HCT116 (cell line): Measurements from ENCODE around the gene PRR4. TPM values are rescaled to one million over a fixed set of nuclear protein-coding genes. Genes with fewer than 3 reads are reported as not detected.

Experiments
- ATAC-seq: fragments of 200-7000 bp; cut with Tn5 transposase; 2 replicates; pipeline ENCODE4 v1.9.1; 2020; ENCODE audit warnings: mild to moderate bottlenecking, moderate library complexity
- BruUV-seq: library from RNA; stranded (reverse); fragments of 400-500 nt; replicated peaks from 2 replicates; lab custom pipeline; 2021; lab: Mats Ljungman, UMichigan
- CTCF ChIA-PET: fragments of 300-600 bp; sonication (Branson Sonifier 250); formaldehyde crosslinking; loops from one replicate; lab custom pipeline; 2021; ENCODE audit warnings: antibody characterized with exemption; lab: Charles Lee
- POLR2A ChIA-PET: fragments of 300-600, 350-600 bp; sonication (Branson Sonifier 250); formaldehyde crosslinking; loops from one replicate; lab custom pipeline; 2021; ENCODE audit warnings: antibody characterized with exemption; lab: Charles Lee
- RAD21 ChIA-PET, 2 experiments: fragments of 300-600 bp; sonication (Branson Sonifier 250); formaldehyde crosslinking; loops; one replicate each; lab custom pipeline; 2023; ENCODE audit warnings: low total read pairs in 2 of 2; ENCODE audit not compliant: uncharacterized antibody in 2 of 2, unreplicated experiment in 2 of 2, low non-redundant PET in 1 of 2; lab: Charles Lee
- DNase-seq: peaks from one replicate; pipeline ENCODE4 v3.0.0-alpha.2; 2010; ENCODE audit warnings: low read depth, low spot score
- H2AFZ ChIP-seq: fragments of 200-600 bp; shearing (Covaris generic), sonication (generic); 2 replicates; pipeline ENCODE4 v1.6.1; 2017; ENCODE audit warnings: low read depth, mixed run types, mixed read lengths, antibody characterized with exemption, low read length; ENCODE audit not compliant: poor library complexity, severe bottlenecking
- H3K27ac ChIP-seq: 2 replicates; pipeline ENCODE4 v1.5.1; 2012; ENCODE audit warnings: low read depth, low read length
- H3K27me3 ChIP-seq: fragments of 200-600 bp; sonication (generic); 2 replicates; pipeline ENCODE4 v1.6.1; 2016; ENCODE audit warnings: mixed run types, low read length, mixed read lengths; ENCODE audit not compliant: insufficient read depth
- H3K36me3 ChIP-seq, 2 experiments: fragments of 200-500 bp in 1 of 2; fragments of 200-600 bp in 1 of 2; sonication (Bioruptor generic) in 1 of 2; sonication (generic) in 1 of 2; 2 replicates each; pipeline versions ENCODE4 v1.5.1 to v1.6.1; 2014 to 2016; ENCODE audit warnings: low read length in 2 of 2, inconsistent platforms in 1 of 2, mixed read lengths in 1 of 2, mixed run types in 1 of 2; ENCODE audit not compliant: insufficient read depth in 2 of 2, control insufficient read depth in 1 of 2
- H3K4me1 ChIP-seq, 2 experiments: fragments of 200-600 bp in 1 of 2; sonication (generic) in 1 of 2; 2 replicates each; pipeline versions ENCODE4 v1.5.1 to v1.6.1; 2012 to 2017; ENCODE audit warnings: low read length in 2 of 2, inconsistent platforms in 1 of 2, mild to moderate bottlenecking in 1 of 2, mixed read lengths in 1 of 2, mixed run types in 1 of 2, moderate library complexity in 1 of 2; ENCODE audit not compliant: insufficient read depth in 2 of 2, control insufficient read depth in 1 of 2
- H3K4me2 ChIP-seq: fragments of 200-600 bp; sonication (generic); 2 replicates; pipeline ENCODE4 v1.6.1; 2017; ENCODE audit warnings: mixed run types, low read length, mixed read lengths
- H3K4me3 ChIP-seq, 2 experiments: fragments of 200-600 bp in 1 of 2; sonication (generic) in 1 of 2; replicated peaks in 1 of 2; 2 replicates each; pipeline ENCODE4 v1.5.1; 2011 to 2016; ENCODE audit warnings: low read length in 2 of 2, control low read depth in 1 of 2, low read depth in 1 of 2, mild to moderate bottlenecking in 1 of 2, mixed read lengths in 1 of 2, mixed run types in 1 of 2
- H3K79me2 ChIP-seq: fragments of 200-600 bp; sonication (generic); 2 replicates; pipeline ENCODE4 v1.6.1; 2017; ENCODE audit warnings: mild to moderate bottlenecking, mixed run types, low read length, moderate library complexity, mixed read lengths; ENCODE audit not compliant: insufficient read depth
- H3K9ac ChIP-seq: fragments of 200-600 bp; sonication (generic); 2 replicates; pipeline ENCODE4 v1.6.1; 2016; ENCODE audit warnings: low read length, mixed read lengths
- H3K9me2 ChIP-seq: fragments of 200-600 bp; sonication (generic), shearing (Covaris generic); 2 replicates; pipeline ENCODE4 v1.6.1; 2017; ENCODE audit warnings: mixed run types, mild to moderate bottlenecking, moderate library complexity; ENCODE audit not compliant: insufficient read depth
- H3K9me3 ChIP-seq, 2 experiments: fragments of 200-500 bp in 1 of 2; fragments of 200-600 bp in 1 of 2; sonication (Bioruptor generic) in 1 of 2; sonication (generic) in 1 of 2; 2 replicates each; pipeline ENCODE4 v1.6.1; 2014 to 2017; ENCODE audit warnings: low read length in 2 of 2, mixed read lengths in 2 of 2, inconsistent platforms in 1 of 2, low read depth in 1 of 2, mild to moderate bottlenecking in 1 of 2, mixed run types in 1 of 2, moderate library complexity in 1 of 2; ENCODE audit not compliant: control insufficient read depth in 1 of 2, insufficient read depth in 1 of 2
- H4K20me1 ChIP-seq: fragments of 200-600 bp; sonication (generic), shearing (Covaris generic); 2 replicates; pipeline ENCODE4 v1.6.1; 2017; ENCODE audit warnings: mixed run types, mild to moderate bottlenecking, moderate library complexity; ENCODE audit not compliant: insufficient read depth
- ATF3 ChIP-seq: IDR thresholded peaks from 2 replicates; pipeline ENCODE4 v1.6.1; 2012
- CEBPB ChIP-seq: IDR thresholded peaks from 2 replicates; pipeline ENCODE4 v1.6.1; 2012; ENCODE audit warnings: low read depth
- CTCF ChIP-seq, 3 experiments: fragments of 200-600 bp in 1 of 3; sonication (generic) in 1 of 3; IDR thresholded peaks in 2 of 3; conservative IDR thresholded peaks in 1 of 3; 2 replicates each; pipeline ENCODE4 v1.5.1; 2012 to 2017; ENCODE audit warnings: low read depth in 2 of 3, low read length in 2 of 3, antibody characterized with exemption in 1 of 3, borderline replicate concordance in 1 of 3, control low read depth in 1 of 3, mild to moderate bottlenecking in 1 of 3, mixed read lengths in 1 of 3, mixed run types in 1 of 3, moderate library complexity in 1 of 3; ENCODE audit not compliant: insufficient read depth in 1 of 3
- EGR1 ChIP-seq: IDR thresholded peaks from 2 replicates; pipeline ENCODE4 v1.6.1; 2012; ENCODE audit warnings: low read depth
- ELF1 ChIP-seq: IDR thresholded peaks from 2 replicates; pipeline ENCODE4 v1.6.1; 2012; ENCODE audit warnings: low read depth, borderline replicate concordance
- FOSL1 ChIP-seq: IDR thresholded peaks from 2 replicates; pipeline ENCODE4 v1.6.1; 2012; ENCODE audit warnings: low read depth
- JUND ChIP-seq: IDR thresholded peaks from 2 replicates; pipeline ENCODE4 v1.6.1; 2012
- MAX ChIP-seq: IDR thresholded peaks from 2 replicates; pipeline ENCODE4 v1.6.1; 2012
- POLR2A ChIP-seq: IDR thresholded peaks from 2 replicates; pipeline ENCODE4 v1.7.0; 2011; ENCODE audit warnings: borderline replicate concordance; ENCODE audit not compliant: insufficient read depth, insufficient read length; ENCODE audit errors: extremely low read depth
- POLR2AphosphoS5 ChIP-seq: IDR thresholded peaks from 2 replicates; pipeline ENCODE4 v1.6.1; 2011; ENCODE audit warnings: mild to moderate bottlenecking, low read depth, low read length, moderate library complexity
- RAD21 ChIP-seq: IDR thresholded peaks from 2 replicates; pipeline ENCODE4 v1.6.1; 2012; ENCODE audit warnings: low read depth, mild to moderate bottlenecking
- REST ChIP-seq: IDR thresholded peaks from 2 replicates; pipeline ENCODE4 v1.6.1; 2012; ENCODE audit warnings: low read depth
- SIN3A ChIP-seq: IDR thresholded peaks from 2 replicates; pipeline ENCODE4 v1.6.1; 2012; ENCODE audit warnings: low read depth
- SP1 ChIP-seq: IDR thresholded peaks from 2 replicates; pipeline ENCODE4 v1.6.1; 2012; ENCODE audit warnings: low read depth
- SRF ChIP-seq: IDR thresholded peaks from 2 replicates; pipeline ENCODE4 v1.6.1; 2012; ENCODE audit warnings: low read depth
- TCF7L2 ChIP-seq: IDR thresholded peaks from 2 replicates; pipeline ENCODE4 v1.7.0; 2011; ENCODE audit warnings: borderline replicate concordance, inconsistent platforms; ENCODE audit not compliant: insufficient read depth, insufficient read length; ENCODE audit errors: extremely low read depth
- ZBTB33 ChIP-seq: IDR thresholded peaks from 2 replicates; pipeline ENCODE4 v1.6.1; 2011; ENCODE audit warnings: mild to moderate bottlenecking, low read length, moderate library complexity; ENCODE audit not compliant: insufficient replicate concordance; ENCODE audit errors: extremely low read depth
- ZFX ChIP-seq: fragments of 450-650 bp; IDR thresholded peaks from 2 replicates; pipeline ENCODE4 v1.6.1; 2017
- ZNF274 ChIP-seq: fragments of 200-500 bp; sonication (Bioruptor generic); IDR thresholded peaks from 2 replicates; pipeline ENCODE4 v1.6.1; 2014; ENCODE audit warnings: mild to moderate bottlenecking, low read depth, low read length, inconsistent platforms
- intact Hi-C: fragments of 100-400 bp; cut with micrococcal nuclease; formaldehyde crosslinking; loops from 2 replicates; pipeline ENCODE4 v1.10.0; 2022
- total RNA-seq: library from RNA; stranded (reverse); gene quantifications from one replicate; pipeline ENCODE4 v1.2.1, GENCODE V29; 2021; ENCODE audit not compliant: unreplicated experiment

PRR4 gene
- total RNA-seq, 1 experiment from 2014 or later, result 2.2 TPM

GRCh38 chr12:10826258-10826657, 23.0 kb downstream of the PRR4 start, which contains the start of gene TAS2R10:
Gene TAS2R10, minus strand, starts transcription at chr12:10826358. Its CDS starts 89 bp downstream, at chr12:10826269.
- Histone ChIP-seq H3K36me3 (no peaks in the 10 kb centered on the region), H4K20me1 (no peaks in the 10 kb centered on the region), H3K9me2 (no peaks in the 10 kb centered on the region), H3K4me1 (no peaks in the 10 kb centered on the region), H3K79me2 (no peaks in the 10 kb centered on the region), H3K27ac (no peak within 1 kb of the TSS)
- no peak for DNase-seq
- BruUV-seq, result no TSS peak
- RAD21 ChIA-PET, result no interaction called here
- intact Hi-C loops, result no loop called here
- TF ChIP-seq FOSL1 (no peak), JUND (no peak), ATF3 (no peak), EGR1 (no peak), CEBPB (no peak), ZFX (no peak), TCF7L2 (no peak), SIN3A (no peak), POLR2AphosphoS5 (no peak), MAX (no peak), SRF (no peak), ZBTB33 (no peak), POLR2A (no peak), ELF1 (no peak), RAD21 (no peak), CTCF (IDR thresholded peaks at IDR 0.05 in 2 of 3, conservative IDR thresholded peaks at IDR 0.05 in 1 of 3; ENCODE audit: borderline replicate concordance in 1 of 3, insufficient read depth in 1 of 3, low read depth in 2 of 3, low read length in 2 of 3) (no peak), REST (no peak), ZNF274 (no peak), SP1 (no peak)
- TF ChIP-seq, all 23 proteins: peak for 0
- no peak for ATAC-seq
- H2AFZ ChIP-seq, result no peak within 1 kb of the TSS
- POLR2A ChIA-PET, result no interaction called here
- no peak within 1 kb of the TSS for H3K4me3 ChIP-seq
- no peak within 1 kb of the TSS for H3K4me2 ChIP-seq
- CTCF ChIA-PET, result interaction anchor here (0.6 kb wide), 1 partner anchor 98 kb away, joined by 3 read pairs; no protein-coding TSS in a partner anchor
- H3K27me3 ChIP-seq, result no peaks in the 10 kb centered on the region
- H3K9ac ChIP-seq, result no peak within 1 kb of the TSS
- H3K9me3 ChIP-seq, result no peaks in the 10 kb centered on the region
